SU-DHL-6 (cell line): Measurements from ENCODE around the gene DENND6B.

Source experiments
- H2AFZ ChIP-seq: fragments of 200-600 bp; sonication (generic); 2 replicates; pipeline ENCODE4 v1.6.1; 2014; ENCODE audit warnings: low read depth, mild to moderate bottlenecking, moderate library complexity, mixed read lengths, antibody characterized with exemption, low read length; ENCODE audit not compliant: severe bottlenecking
- H3F3A ChIP-seq: fragments of 200-600 bp; shearing (Covaris generic); 2 replicates; pipeline ENCODE4 v1.6.0; 2016; ENCODE audit warnings: antibody characterized with exemption, mild to moderate bottlenecking; ENCODE audit not compliant: insufficient read depth
- H3K27ac ChIP-seq: fragments of 200-600 bp; sonication (generic); 2 replicates; pipeline ENCODE4 v1.5.1; 2016; ENCODE audit warnings: low read depth, mild to moderate bottlenecking, low read length, moderate library complexity, mixed read lengths
- H3K27me3 ChIP-seq: fragments of 200-600 bp; sonication (generic), shearing (Covaris generic); 2 replicates; pipeline ENCODE4 v1.6.0; 2014; ENCODE audit warnings: mild to moderate bottlenecking, low read length
- H3K36me3 ChIP-seq: fragments of 200-600 bp; sonication (generic); 2 replicates; pipeline ENCODE4 v1.6.1; 2014; ENCODE audit warnings: mild to moderate bottlenecking, low read length, mixed read lengths
- H3K4me2 ChIP-seq: fragments of 300-600, 200-600 bp; shearing (Covaris generic), sonication (generic); 2 replicates; pipeline ENCODE4 v1.6.0; 2014; ENCODE audit warnings: low read length, low read depth, mild to moderate bottlenecking; ENCODE audit not compliant: poor library complexity, severe bottlenecking
- H3K4me3 ChIP-seq: fragments of 200-600 bp; sonication (generic); 2 replicates; pipeline ENCODE4 v1.5.1; 2014; ENCODE audit warnings: antibody characterized with exemption, low read length, mild to moderate bottlenecking, mixed read lengths; ENCODE audit not compliant: insufficient read depth, poor library complexity, severe bottlenecking
- H3K79me2 ChIP-seq: fragments of 200-600 bp; sonication (generic); 2 replicates; pipeline ENCODE4 v1.6.1; 2014; ENCODE audit warnings: mild to moderate bottlenecking, low read length, moderate library complexity; ENCODE audit not compliant: insufficient read depth
- H3K9ac ChIP-seq: fragments of 200-600 bp; sonication (generic); 2 replicates; pipeline ENCODE4 v1.7.0; 2014; ENCODE audit warnings: mild to moderate bottlenecking, low read length
- H3K9me2 ChIP-seq: fragments of 200-600 bp; sonication (generic); replicated peaks from 2 replicates; pipeline ENCODE4 v1.6.1; 2014; ENCODE audit warnings: low read length; ENCODE audit not compliant: insufficient read depth
- H3K9me3 ChIP-seq: fragments of 200-600 bp; sonication (generic); 2 replicates; pipeline ENCODE4 v1.6.1; 2014; ENCODE audit warnings: low read length, mixed read lengths; ENCODE audit not compliant: insufficient read depth
- H4K20me1 ChIP-seq: fragments of 200-600 bp; sonication (generic); 2 replicates; pipeline ENCODE4 v1.6.1; 2014; ENCODE audit warnings: low read depth, mild to moderate bottlenecking, antibody characterized with exemption, low read length, moderate library complexity, mixed read lengths
- CTCF ChIP-seq: fragments of 200-600 bp; sonication (generic); IDR thresholded peaks from one replicate; pipeline ENCODE4 v1.5.1; 2017; ENCODE audit warnings: antibody characterized with exemption, mild to moderate bottlenecking, low read length, moderate library complexity; ENCODE audit not compliant: insufficient read depth, poor library complexity, severe bottlenecking
- EZH2phosphoT487 ChIP-seq: fragments of 200-600 bp; sonication (generic), shearing (Covaris generic); conservative IDR thresholded peaks from 2 replicates; pipeline ENCODE4 v1.6.1; 2018; ENCODE audit warnings: mild to moderate bottlenecking, antibody characterized with exemption, low read length, moderate library complexity, mixed read lengths

The DENND6B gene

DNA sequence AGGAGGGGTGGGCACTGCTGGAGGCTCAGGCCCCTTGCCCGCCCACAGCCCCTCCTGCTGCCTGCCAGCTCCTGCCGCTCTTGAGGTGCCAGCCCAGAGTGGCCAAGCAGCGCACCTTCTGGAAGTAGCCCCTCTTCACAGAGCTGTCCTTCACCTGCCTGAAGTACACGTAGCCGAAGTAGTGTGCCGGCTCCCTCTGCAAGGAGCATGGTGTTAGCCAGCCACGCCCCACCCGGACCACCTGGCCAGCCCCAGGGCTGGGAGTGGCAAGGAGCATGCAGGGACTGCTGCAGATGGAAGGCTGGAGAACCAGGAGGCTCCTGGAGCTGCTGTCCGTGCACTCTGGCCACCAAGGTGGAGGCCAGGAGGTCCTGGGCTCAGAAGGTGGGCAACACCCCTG lies 9.6 kb downstream of the DENND6B start:
- Histone ChIP-seq H3K4me3 (no peak overlapping the region), H2AFZ (no peak overlapping the region), H4K20me1 (no peaks in the 10 kb centered on the region), H3K27ac (peak overlapping the region; percentile 79), H3K9me3 (no peaks in the 10 kb centered on the region), H3K79me2 (no peaks in the 10 kb centered on the region), H3K9ac (peak overlapping the region; percentile 43; the same call in 1 of the 2 replicates), H3K4me2 (peak overlapping the region; percentile 26), H3F3A (peaks cover 20% of the 10 kb centered on the region), H3K9me2 (no peaks in the 10 kb centered on the region), H3K36me3 (no peaks in the 10 kb centered on the region), H3K27me3 (no peaks in the 10 kb centered on the region)
- TF ChIP-seq CTCF: no peak
- no peak for TF ChIP-seq EZH2phosphoT487

DNA sequence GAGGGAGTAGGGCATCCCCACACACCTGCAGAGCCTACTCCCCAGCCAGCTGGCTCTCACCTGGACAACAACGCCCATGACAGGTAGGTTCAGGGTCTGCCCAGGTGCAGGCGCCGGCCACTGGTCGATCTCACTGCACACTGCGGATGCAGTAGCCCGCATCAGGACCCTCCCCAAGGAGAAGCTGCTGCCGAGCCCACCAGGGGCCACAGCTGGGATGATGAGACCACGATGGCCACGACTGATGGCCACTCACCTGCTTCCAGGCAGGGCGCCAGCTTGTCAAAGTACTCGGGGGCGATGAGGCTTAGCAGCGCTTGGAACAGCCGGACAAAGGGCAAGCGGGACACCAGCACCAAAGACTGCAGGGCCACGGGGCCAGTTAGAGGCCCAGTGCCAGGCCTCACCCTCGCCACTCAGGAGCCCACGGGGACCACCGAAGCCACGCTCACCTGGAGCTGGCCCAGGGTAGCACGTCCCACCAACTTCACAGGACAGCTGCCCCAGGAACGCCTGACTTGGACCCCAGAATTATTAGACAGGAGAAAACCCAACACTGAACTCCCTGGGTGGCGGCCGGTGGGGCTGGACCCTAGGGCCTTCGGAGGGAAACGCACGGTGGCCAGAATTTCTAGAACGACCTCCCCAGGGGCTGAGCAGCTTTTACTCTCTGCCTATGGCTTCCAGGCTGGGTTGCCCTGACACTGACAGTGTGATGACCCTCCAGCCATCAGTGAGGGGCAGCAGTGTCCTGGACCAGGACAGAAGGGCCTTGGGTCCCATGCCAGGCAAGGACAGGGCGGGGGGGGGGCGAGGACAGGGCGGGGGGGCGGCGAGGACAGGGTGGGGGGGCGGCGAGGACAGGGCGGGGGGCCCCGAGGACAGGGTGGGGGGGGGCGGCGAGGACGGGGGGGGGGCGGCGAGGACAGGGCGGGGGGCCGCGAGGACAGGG lies 10.4 kb downstream of the DENND6B start:
- no peak overlapping the region for H3K4me3 ChIP-seq
- TF ChIP-seq EZH2phosphoT487: no peak
- no peak for TF ChIP-seq CTCF
- no peak overlapping the region for H3K9ac ChIP-seq
- no peaks in the 10 kb centered on the region for H4K20me1 ChIP-seq
- H3K9me2 ChIP-seq: no peaks in the 10 kb centered on the region
- no peak overlapping the region for H3K4me2 ChIP-seq
- H3K36me3 ChIP-seq: no peaks in the 10 kb centered on the region
- H2AFZ ChIP-seq: no peak overlapping the region
- H3K9me3 ChIP-seq: no peaks in the 10 kb centered on the region
- peaks cover 20% of the 10 kb centered on the region for H3F3A ChIP-seq
- H3K27me3 ChIP-seq: no peaks in the 10 kb centered on the region
- peak overlapping the region; percentile 86; the same call in 1 of the 2 replicates for H3K27ac ChIP-seq
- no peaks in the 10 kb centered on the region for H3K79me2 ChIP-seq

- Histone ChIP-seq H3K27ac (peak overlapping the region; percentile 86), H3K9ac (peak overlapping the region; percentile 70), H3K79me2 (no peaks in the 10 kb centered on the region), H3F3A (peaks cover 20% of the 10 kb centered on the region), H2AFZ (no peak overlapping the region), H3K9me3 (no peaks in the 10 kb centered on the region), H4K20me1 (no peaks in the 10 kb centered on the region), H3K27me3 (no peaks in the 10 kb centered on the region), H3K4me3 (peak overlapping the region; percentile 12), H3K36me3 (no peaks in the 10 kb centered on the region), H3K9me2 (no peaks in the 10 kb centered on the region), H3K4me2 (peak overlapping the region; percentile 77)
- TF ChIP-seq EZH2phosphoT487: no peak
- TF ChIP-seq CTCF: no peak
Measured at GRCh38 chr22:50315289-50316113, 11.3 kb downstream of the DENND6B start.
